CD4-positive, alpha-beta T cell treated with Interleukin-15 for 1 hour (primary cell): ENCODE measurements around the gene IFT81.
"Not testable (repeated sequence)": the region's sequence is repeated elsewhere in the genome, so short reads cannot be mapped to it uniquely, and the experiment has no call there.

Experiments
- DNase-seq: peaks from one replicate; pipeline ENCODE4 v3.0.0-alpha.2; 2020

Gene IFT81

DNA sequence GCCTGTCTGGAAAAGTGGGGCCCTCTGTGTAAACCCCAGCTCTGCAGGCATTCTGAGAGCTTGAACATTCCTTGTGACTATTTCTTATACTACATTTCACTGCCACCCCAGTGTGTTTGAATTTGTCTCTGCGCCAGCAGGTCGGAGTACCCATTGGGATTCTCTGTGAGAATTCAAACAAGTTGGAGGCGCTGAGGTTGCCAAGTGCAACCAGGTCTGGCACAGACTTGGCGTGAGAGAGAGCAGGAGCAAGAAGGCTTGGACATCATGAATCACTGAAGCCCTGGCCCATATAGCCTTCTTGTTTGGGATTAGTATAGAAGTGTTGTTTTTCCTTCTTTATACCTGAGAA lies 123.9 kb downstream of the IFT81 start:
- no peak for DNase-seq

DNA sequence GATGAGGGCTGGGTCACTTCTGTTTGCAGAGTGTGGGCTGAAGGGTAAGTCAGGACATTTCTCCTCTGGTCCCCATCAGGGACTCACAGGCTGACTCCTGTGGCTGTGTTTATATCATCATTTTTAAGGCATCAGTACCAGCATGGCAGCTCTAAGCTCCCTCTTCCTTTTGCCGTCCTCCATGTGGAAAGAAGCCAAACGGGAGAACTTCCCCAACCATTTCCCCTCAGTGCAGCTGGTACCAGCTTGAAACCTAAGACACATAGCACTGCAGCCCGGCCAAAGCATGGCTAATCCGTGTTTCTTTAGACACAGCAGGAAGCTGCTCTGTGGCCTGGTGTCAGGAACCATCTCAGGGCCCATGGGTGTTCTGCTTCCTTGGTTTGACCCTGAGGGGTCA lies 124.9 kb downstream of the IFT81 start:
- no peak for DNase-seq

DNA sequence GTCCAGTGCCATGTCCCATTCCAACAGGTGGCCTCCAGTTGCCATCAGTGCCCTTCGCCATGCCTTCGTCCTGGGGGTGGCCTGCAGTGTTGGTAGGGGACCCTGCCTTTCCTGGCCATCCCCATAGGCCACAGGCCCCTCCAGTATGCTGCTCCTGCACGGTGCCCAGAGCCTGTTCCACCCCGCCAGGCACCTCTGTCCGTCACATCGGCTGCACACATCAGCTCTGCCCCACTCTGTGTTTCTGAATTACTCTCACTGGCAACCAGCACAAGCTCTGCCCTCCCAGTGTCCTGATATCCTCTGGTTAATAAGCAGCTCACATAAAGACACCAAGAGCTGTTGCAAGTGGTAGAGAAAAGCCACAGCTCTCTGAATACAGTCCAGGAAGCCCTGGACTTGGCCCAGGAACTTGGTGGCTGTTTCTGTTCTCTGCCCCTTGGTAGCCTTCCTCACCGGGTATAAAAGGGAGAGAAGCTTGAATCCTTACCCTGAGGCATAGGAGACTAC lies 125.6 kb downstream of the IFT81 start:
- DNase-seq, result no peak

DNA sequence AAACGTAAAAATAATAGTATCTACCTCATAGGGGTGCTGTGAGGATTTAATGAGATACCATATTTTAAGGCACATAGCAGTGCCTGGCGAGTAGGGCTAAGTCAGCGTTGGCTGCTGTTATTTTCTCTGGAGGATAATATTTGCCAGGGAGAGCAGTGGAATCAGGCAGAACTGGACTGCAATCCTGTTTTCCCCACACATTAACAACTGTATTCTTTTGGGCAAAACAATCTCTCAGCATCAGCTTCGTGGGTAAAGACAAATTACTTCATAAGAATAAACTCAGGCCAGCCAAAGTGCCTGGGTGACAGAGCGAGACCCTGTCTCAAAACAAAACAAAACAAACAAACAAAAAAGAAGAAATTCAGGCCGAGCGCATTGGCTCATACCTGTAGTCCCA lies 127.2 kb downstream of the IFT81 start:
- no peak for DNase-seq

DNA sequence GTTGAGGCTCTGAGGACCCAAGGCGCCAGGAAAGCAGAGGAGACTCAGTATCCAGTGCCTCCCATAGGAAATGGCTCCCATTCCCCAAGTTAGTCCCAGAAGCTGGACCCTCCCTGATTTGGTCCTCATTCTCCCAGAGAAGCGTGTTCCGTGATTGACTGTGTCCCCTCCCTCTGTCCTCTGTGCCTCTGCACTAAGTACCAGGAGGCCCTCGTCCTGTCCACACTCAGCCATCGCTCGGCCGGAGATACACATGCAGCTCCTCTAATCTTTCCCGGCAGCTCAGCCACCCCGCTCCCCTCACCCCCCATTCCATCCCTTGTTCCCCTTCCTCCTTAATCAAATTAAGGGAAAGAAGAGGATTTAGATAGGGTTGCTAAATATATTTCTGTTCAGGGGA lies 128.6 kb downstream of the IFT81 start:
- no peak for DNase-seq

DNA sequence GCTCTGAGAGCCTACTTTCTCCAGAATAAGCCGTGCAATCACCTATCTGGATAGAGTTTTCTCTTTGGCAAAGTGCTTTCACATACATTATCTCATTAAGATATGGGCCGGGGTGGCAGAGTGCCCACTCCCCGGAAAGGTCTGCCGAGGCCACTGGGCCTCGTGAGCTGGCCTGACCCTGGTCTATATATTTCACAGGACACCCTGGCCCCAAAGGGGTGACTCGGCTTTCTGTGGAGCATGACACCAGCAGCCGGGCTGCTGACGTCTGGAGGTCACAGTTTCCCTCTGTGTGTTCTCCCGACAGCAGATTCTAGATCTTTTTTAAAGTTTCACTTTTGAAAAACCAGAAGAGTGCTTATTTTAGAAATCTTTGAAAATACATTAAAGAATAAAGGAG lies 129.0 kb downstream of the IFT81 start:
- peak; percentile 30 for DNase-seq

DNA sequence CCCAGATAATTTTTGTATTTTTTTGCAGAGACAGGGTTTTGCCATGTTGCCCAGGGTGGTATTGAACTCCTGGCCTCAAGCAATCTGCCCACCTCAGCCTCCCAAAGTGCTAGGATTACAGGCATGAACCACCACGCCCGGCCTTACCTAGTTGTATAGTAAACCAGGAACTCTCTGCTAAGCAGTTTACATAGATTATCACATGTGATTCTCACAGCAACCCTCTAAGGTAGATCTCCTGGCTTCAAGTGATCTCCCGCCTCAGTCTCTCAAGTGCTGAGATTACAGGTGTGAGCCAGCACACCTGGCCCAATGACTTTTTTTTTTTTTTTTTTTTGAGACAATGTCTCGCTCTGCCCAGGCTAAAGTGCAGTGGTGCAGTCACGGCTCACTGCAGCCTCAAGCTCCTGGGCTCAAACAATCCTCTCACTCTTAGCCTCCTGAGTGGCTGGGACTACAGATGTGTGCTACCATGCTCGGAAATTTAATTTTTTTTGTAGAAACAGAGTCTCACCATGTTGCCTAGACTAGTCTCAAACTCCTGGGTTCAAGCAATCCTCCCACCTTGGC lies 130.9 kb downstream of the IFT81 start:
- no peak for DNase-seq

DNA sequence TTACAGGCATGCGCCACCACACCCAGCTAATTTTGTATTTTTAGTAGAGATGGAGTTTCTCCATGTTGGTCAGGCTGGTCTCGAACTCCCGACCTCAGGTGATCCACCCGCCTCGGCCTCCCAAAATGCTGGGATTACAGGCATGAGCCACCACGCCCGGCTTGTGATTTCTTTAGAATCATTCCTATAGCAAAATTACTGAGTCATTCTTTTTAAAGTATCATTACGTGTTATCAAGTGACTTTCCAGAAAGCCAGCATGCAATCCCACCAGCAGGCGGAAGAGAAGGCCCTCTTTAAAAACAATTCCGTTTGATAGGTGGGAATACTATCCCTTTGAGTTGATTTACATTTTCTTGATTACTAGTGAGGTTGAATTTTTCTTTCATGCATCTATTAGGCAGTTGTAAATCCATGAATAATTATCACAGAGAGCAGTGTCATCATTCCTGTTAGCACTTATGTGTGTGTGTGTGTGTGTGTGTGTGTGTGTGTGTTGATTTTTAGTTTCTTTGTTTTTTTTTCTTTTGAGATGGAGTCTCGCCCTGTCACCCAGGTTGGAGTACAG lies 131.8 kb downstream of the IFT81 start:
- not testable (repeated sequence) for DNase-seq

DNA sequence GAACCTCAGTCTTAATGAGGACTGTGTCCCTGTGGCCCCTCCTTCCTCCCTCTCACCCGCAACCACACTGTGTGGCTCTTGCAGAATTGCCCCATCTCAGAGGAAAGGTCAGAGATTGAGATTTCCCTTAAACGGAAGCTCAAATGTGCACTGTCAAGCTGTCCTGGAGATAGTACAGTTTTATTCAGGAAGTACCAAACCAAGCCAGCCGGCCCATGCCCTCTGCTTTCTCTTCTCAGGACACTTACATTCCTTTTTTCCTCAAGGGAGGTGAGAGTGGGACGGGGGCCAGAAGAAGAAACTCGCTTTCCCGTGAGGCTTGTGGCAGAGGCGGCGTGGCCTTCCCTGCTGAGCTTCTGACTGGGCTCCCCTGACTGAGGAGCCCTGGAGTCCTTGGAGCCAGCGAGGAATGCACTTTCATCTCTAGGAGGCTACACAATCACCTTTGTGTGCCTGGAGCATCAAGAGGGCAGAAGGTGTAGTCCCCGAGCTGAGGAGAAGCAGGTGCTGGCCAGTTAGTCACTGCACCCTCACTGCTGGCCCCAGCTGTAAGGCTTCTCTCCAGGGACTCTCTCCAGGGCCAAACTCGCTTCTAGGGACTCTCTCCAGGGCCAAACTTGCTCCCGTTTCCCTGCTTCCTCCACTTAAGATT lies 132.7 kb downstream of the IFT81 start:
- DNase-seq, result peak; percentile 45

DNA sequence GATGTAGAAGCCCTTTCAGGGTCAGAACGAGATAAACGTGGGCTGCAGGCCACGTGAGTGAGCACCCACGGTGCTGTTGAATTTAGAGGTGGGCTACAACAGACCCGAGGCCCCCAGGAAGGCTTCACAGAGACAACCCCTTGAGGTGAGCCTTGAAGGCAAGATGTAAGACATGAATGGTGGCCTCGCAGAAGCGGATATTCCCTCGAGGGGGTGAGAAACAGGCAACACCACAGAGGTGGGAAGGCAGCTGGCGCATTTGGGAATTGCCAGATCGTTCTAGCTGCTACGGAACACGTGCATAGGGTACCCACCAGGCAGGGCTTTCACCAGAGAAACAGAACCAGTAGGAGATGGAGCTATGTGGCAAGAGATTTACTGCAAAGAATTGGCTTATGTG lies 134.3 kb downstream of the IFT81 start:
- DNase-seq, result no peak

DNA sequence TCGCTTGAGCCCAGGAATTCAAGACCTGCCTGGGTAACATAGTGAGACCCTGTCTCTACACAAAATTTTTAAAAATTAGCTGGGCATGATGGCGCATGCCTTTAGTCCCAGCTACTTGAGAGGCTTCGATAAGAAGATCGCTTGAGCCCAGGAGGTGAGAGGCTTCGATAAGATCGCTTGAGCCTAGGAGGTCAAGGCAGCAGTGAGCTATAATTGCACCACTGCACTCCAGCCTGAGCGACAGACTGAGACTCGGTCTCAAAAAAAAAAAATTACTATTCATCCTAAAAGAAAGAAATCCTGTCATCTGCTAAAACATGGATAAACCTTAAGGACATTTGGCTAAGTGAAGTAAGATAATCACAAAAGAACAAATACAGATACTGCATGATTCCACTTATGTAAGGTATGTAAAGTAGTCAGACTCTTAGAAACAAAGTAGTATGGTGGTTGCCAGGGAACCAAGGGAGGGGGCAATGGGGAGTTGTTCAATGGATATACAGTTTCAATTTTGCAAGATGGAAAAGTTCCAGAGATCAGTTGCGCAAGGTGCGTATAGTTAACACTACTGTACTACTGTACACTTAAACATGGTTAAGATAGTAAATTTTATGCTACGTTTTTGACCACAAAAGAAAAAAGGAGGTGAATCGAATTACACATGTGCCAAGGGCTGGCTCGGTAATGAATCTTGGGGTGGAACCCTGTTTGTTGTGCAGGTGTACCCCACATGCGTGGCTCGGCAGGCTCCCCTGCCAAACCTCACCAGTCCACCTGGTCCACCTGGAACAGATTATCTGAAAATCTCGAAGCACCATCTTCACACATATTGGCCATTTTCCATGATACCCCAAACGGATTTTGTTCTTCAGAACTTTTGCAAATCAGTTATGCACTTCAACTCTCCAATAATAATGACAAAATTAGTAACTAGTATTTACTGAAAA lies 138.6 kb downstream of the IFT81 start:
- DNase-seq, result no peak

DNA sequence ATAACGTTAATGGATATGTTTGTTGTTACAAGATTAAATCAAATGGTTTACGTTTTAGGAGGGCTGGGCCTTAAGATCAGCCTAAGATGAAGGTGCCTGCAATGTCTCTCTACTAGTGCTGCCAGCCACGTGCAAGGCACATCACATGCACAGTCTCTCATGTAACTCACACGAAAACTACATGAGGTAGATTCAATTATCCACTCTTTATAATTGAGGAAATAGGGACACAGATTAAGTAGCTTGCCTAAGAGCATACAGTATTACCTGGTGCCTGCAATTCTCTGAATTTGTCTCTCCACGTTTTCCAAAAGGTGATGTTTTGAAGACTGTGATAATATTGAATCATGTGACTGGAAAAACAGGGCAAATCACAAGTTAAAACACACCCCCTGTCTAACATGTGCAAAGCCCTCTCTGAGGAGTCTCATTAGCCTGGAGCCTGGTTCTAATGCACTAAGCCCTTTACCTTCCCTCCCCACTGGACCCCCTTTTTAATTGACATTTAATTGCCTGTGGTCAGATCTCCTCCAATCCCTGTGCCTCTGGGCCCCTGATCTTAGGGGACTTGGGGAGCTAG lies 142.3 kb downstream of the IFT81 start:
- no peak for DNase-seq

DNA sequence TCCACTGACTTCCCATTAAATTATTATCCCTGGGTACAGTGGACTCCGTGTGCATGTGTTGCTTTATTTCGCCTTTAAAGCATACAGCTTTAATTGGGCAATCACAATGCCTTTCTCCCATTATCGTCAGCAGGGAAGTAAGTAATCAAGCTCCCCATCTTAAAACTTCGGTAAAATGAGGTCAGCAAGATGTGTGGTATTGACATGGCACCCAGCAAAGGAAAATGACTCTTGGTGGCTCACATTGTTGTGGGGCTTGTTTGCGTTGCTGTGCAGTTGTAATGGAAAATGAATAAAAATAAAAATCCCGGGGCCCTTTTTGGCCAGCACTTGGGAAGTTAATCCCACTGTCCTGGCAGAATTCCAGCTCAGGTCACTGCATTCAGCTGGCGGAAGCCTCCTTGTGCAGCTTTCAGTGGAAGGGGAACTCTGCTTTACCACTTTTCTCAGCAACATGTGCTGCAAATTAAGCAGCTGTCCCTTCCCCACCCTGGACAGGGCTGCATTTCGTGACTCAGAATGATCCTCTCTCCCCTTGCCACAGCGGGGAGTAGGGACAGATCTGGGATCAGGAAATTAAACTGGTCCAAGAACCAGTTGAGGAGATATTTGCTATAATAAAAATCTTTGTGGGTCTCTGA lies 142.9 kb downstream of the IFT81 start:
- no peak for DNase-seq
